H1 (cell line): ENCODE measurements around the gene DNAAF3. TPM values are rescaled to one million over a fixed set of nuclear protein-coding genes. Genes with fewer than 3 reads are reported as not detected.

Source experiments
- CTCF ChIA-PET: fragments of 300-600 bp; sonication (Branson Sonifier 250); formaldehyde crosslinking; loops from one replicate; lab custom pipeline; 2021; ENCODE audit not compliant: partially characterized antibody; lab: Charles Lee
- POLR2A ChIA-PET: fragments of 300-600 bp; sonication (Branson Sonifier 250); formaldehyde crosslinking; loops from one replicate; lab custom pipeline; 2021; ENCODE audit warnings: inconsistent platforms; ENCODE audit not compliant: partially characterized antibody; lab: Charles Lee
- DNase-seq, 2 experiments: peaks; one replicate each; pipeline versions ENCODE4 v3.0.0 to v3.0.0-alpha.2; 2010 to 2022; ENCODE audit warnings: low spot score in 2 of 2, low read depth in 1 of 2, mixed read lengths in 1 of 2
- FAIRE-seq: peaks from 2 replicates; lab custom pipeline; 2011; peaks lifted over from hg19 to GRCh38; lab: Jason Lieb, UNC
- H2AFZ ChIP-seq: 2 replicates; pipeline ENCODE4 v1.8.1; 2012; ENCODE audit warnings: low read length, inconsistent platforms
- H2AK5ac ChIP-seq: 2 replicates; pipeline ENCODE4 v1.6.1; 2013; ENCODE audit warnings: low read depth, low read length
- H2BK120ac ChIP-seq: replicated peaks from 2 replicates; pipeline ENCODE3; 2013; ENCODE audit warnings: low read depth, low read length, inconsistent platforms
- H2BK12ac ChIP-seq: 2 replicates; pipeline ENCODE4 v1.6.1; 2013; ENCODE audit warnings: low read depth, low read length
- H2BK15ac ChIP-seq: 2 replicates; pipeline ENCODE4 v1.6.1; 2013; ENCODE audit warnings: low read length
- H2BK20ac ChIP-seq: 2 replicates; pipeline ENCODE4 v1.6.1; 2013; ENCODE audit warnings: low read length
- H2BK5ac ChIP-seq: 2 replicates; pipeline ENCODE4 v1.6.1; 2013; ENCODE audit warnings: low read depth, low read length
- H3K14ac ChIP-seq: 2 replicates; pipeline ENCODE4 v1.6.1; 2013; ENCODE audit warnings: inconsistent platforms; ENCODE audit not compliant: insufficient read length
- H3K18ac ChIP-seq: 2 replicates; pipeline ENCODE4 v1.6.1; 2013; ENCODE audit warnings: low read length; ENCODE audit errors: extremely low read depth
- H3K23ac ChIP-seq: 2 replicates; pipeline ENCODE4 v1.6.1; 2013; ENCODE audit warnings: inconsistent platforms; ENCODE audit not compliant: insufficient read length
- H3K23me2 ChIP-seq: 2 replicates; pipeline ENCODE4 v1.6.1; 2013; ENCODE audit warnings: low read depth, low read length
- H3K27ac ChIP-seq: 2 replicates; pipeline ENCODE4 v1.6.1; 2011; ENCODE audit warnings: low read depth, low read length, inconsistent platforms
- H3K27me3 ChIP-seq, 4 experiments: replicated peaks in 1 of 4; 1 replicate in 1 of 4; 2 replicates in 3 of 4; pipeline versions ENCODE4 v1.6.1 to v1.8.1; 2011 to 2013; ENCODE audit warnings: low read length in 3 of 4, mild to moderate bottlenecking in 3 of 4, inconsistent platforms in 2 of 4, mixed read lengths in 2 of 4, moderate library complexity in 1 of 4; ENCODE audit not compliant: control insufficient read depth in 3 of 4, insufficient read depth in 3 of 4; ENCODE audit errors: extremely low read depth in 1 of 4
- H3K36me3 ChIP-seq, 4 experiments: 2 replicates each; pipeline versions ENCODE4 v1.6.1 to v1.8.1; 2011 to 2013; ENCODE audit warnings: mild to moderate bottlenecking in 4 of 4, low read length in 3 of 4, moderate library complexity in 2 of 4, control low read depth in 1 of 4, inconsistent platforms in 1 of 4; ENCODE audit not compliant: insufficient read depth in 4 of 4, control insufficient read depth in 2 of 4
- H3K4ac ChIP-seq: replicated peaks from 2 replicates; pipeline ENCODE3; 2013; ENCODE audit warnings: low read length, low read depth, mixed read lengths, inconsistent platforms; ENCODE audit not compliant: insufficient read length
- H3K4me1 ChIP-seq, 4 experiments: replicated peaks in 1 of 4; 1 replicate in 1 of 4; 2 replicates in 3 of 4; pipeline versions ENCODE4 v1.6.1 to v1.8.1; 2011 to 2013; ENCODE audit warnings: low read length in 3 of 4, inconsistent platforms in 2 of 4, mixed read lengths in 1 of 4; ENCODE audit not compliant: insufficient read depth in 4 of 4, control insufficient read depth in 3 of 4
- H3K4me2 ChIP-seq, 2 experiments: 2 replicates each; pipeline versions ENCODE4 v1.6.1 to v1.8.1; 2011 to 2013; ENCODE audit warnings: low read depth in 2 of 2, low read length in 2 of 2, control low read depth in 1 of 2, inconsistent platforms in 1 of 2, mild to moderate bottlenecking in 1 of 2; ENCODE audit not compliant: insufficient read depth in 1 of 2
- H3K4me3 ChIP-seq, 4 experiments: fragments of 200-600, 300-600 bp in 1 of 4; sonication (generic), shearing (Covaris generic), sonication (Bioruptor Twin) in 1 of 4; 2 replicates each; pipeline versions ENCODE4 v1.5.1 to v1.8.1; 2011 to 2016; ENCODE audit warnings: low read length in 4 of 4, low read depth in 3 of 4, control low read depth in 2 of 4, inconsistent platforms in 2 of 4, mild to moderate bottlenecking in 2 of 4, mixed read lengths in 1 of 4, moderate library complexity in 1 of 4; ENCODE audit not compliant: insufficient read depth in 2 of 4; ENCODE audit errors: extremely low read depth in 1 of 4
- H3K56ac ChIP-seq: replicated peaks from 2 replicates; pipeline ENCODE3; 2013; ENCODE audit warnings: low read depth, mild to moderate bottlenecking, mixed read lengths, low read length, inconsistent platforms; ENCODE audit not compliant: insufficient read length
- H3K79me1 ChIP-seq: 2 replicates; pipeline ENCODE4 v1.6.1; 2013; ENCODE audit warnings: low read depth, low read length, control low read depth
- H3K79me2 ChIP-seq, 2 experiments: 2 replicates each; pipeline versions ENCODE4 v1.6.1 to v1.8.1; 2012 to 2013; ENCODE audit warnings: low read length in 2 of 2, mild to moderate bottlenecking in 2 of 2, inconsistent platforms in 1 of 2; ENCODE audit not compliant: insufficient read depth in 2 of 2, control insufficient read depth in 1 of 2
- H3K9ac ChIP-seq, 4 experiments: replicated peaks in 1 of 4; 1 replicate in 1 of 4; 2 replicates in 3 of 4; pipeline versions ENCODE4 v1.6.1 to v1.8.1; 2011 to 2013; ENCODE audit warnings: low read depth in 3 of 4, low read length in 3 of 4, control low read depth in 2 of 4, mild to moderate bottlenecking in 2 of 4, moderate library complexity in 2 of 4, inconsistent platforms in 1 of 4; ENCODE audit errors: extremely low read depth in 1 of 4
- H3K9me3 ChIP-seq, 2 experiments: 2 replicates each; pipeline versions ENCODE4 v1.6.1 to v1.8.1; 2012 to 2013; ENCODE audit warnings: mild to moderate bottlenecking in 2 of 2, moderate library complexity in 2 of 2, control low read depth in 1 of 2, inconsistent platforms in 1 of 2, low read depth in 1 of 2, low read length in 1 of 2, mixed read lengths in 1 of 2; ENCODE audit not compliant: insufficient read depth in 2 of 2
- H4K20me1 ChIP-seq, 2 experiments: replicated peaks in 1 of 2; 2 replicates each; pipeline versions ENCODE3 to v1.8.1; 2011 to 2013; ENCODE audit warnings: inconsistent platforms in 2 of 2, low read length in 2 of 2, mild to moderate bottlenecking in 1 of 2; ENCODE audit not compliant: insufficient read depth in 2 of 2, control insufficient read depth in 1 of 2
- H4K5ac ChIP-seq: 2 replicates; pipeline ENCODE4 v1.6.1; 2013; ENCODE audit warnings: low read length, low read depth, mixed read lengths, inconsistent platforms; ENCODE audit not compliant: insufficient read length
- H4K8ac ChIP-seq: 2 replicates; pipeline ENCODE4 v1.8.0; 2013; ENCODE audit warnings: mild to moderate bottlenecking, moderate library complexity, low read length, inconsistent platforms; ENCODE audit not compliant: insufficient read depth; ENCODE audit errors: extremely low read depth
- H4K91ac ChIP-seq: replicated peaks from 2 replicates; pipeline ENCODE3; 2013; ENCODE audit warnings: low read length, mixed read lengths, inconsistent platforms; ENCODE audit not compliant: insufficient read length
- CHD2 ChIP-seq: IDR thresholded peaks from 2 replicates; pipeline ENCODE4 v1.6.1; 2012; ENCODE audit warnings: low read length, improper control_type of control experiment
- GTF2F1 ChIP-seq: IDR thresholded peaks from 2 replicates; pipeline ENCODE4 v1.6.1; 2012; ENCODE audit warnings: low read depth, low read length, improper control_type of control experiment, borderline replicate concordance
- KDM1A ChIP-seq: fragments of 200-600, 300-600 bp; sonication (generic); IDR thresholded peaks from 2 replicates; pipeline ENCODE4 v1.7.1; 2016; ENCODE audit warnings: mild to moderate bottlenecking, low read length, borderline replicate concordance
- NRF1 ChIP-seq: IDR thresholded peaks from 2 replicates; pipeline ENCODE4 v1.6.1; 2011; ENCODE audit warnings: mild to moderate bottlenecking, low read depth, low read length, improper control_type of control experiment
- WGBS, 2 experiments: shearing (Covaris generic) in 1 of 2; methylation state at CpG; one replicate each; pipeline versions ENCODE4 v1.1.6 to v1.1.7; 2013 to 2015; ENCODE audit warnings: low lambda C conversion rate in 2 of 2, mixed read lengths in 2 of 2, inconsistent platforms in 1 of 2, low coverage in 1 of 2, missing lambda C conversion rate in 1 of 2; ENCODE audit not compliant: insufficient replicate concordance in 2 of 2, insufficient coverage in 1 of 2, insufficient read length in 1 of 2; ENCODE audit errors: extremely low coverage in 1 of 2, missing lambda C conversion rate in 1 of 2; 5-methylcytosine and 5-hydroxymethylcytosine counted together
- polyA plus RNA-seq, 7 experiments: library from polyadenylated mRNA; depleted of rRNA in 3 of 7; stranded (reverse) in 5 of 7; unstranded in 2 of 7; fragments of >200 nt in 5 of 7; fragments of 200-250 nt in 2 of 7; gene quantifications; 1 replicate in 5 of 7; 2 replicates in 1 of 7; 4 replicates in 1 of 7; pipeline versions ENCODE4 v1.2.1 to v1.2.3, GENCODE V29; 2011 to 2013; ENCODE audit warnings: missing spikeins in 2 of 7, mixed read lengths in 2 of 7
- total RNA-seq: library from RNA; stranded (reverse); fragmentation: NEBNext Ultra II Directional; extraction: Animal tissue kit (Norgen Biotek cat#: 25700); gene quantifications from 2 replicates; pipeline ENCODE4 v1.2.1, GENCODE V29; 2021
- TF ChIP-seq, protein P1 (sequence below), 3 experiments: IDR thresholded peaks; 1 replicate in 2 of 3; 2 replicates in 1 of 3; pipeline versions ENCODE4 v1.5.1 to v1.6.1; 2011; ENCODE audit warnings: low read length in 3 of 3, mild to moderate bottlenecking in 3 of 3, inconsistent platforms in 2 of 3, low read depth in 1 of 3, moderate library complexity in 1 of 3; ENCODE audit not compliant: insufficient read depth in 1 of 3; ENCODE audit errors: control extremely low read depth in 1 of 3
- TF ChIP-seq, protein P2 (sequence below): IDR thresholded peaks from 2 replicates; pipeline ENCODE4 v1.6.1; 2011; ENCODE audit warnings: low read length, improper control_type of control experiment

Gene DNAAF3
- total and polyA plus RNA-seq, 2 of the 8 experiments (the other 6 are each of a cell fraction or from before 2014, with no cell fraction given), result 5.4 to 8.0 TPM

DNA sequence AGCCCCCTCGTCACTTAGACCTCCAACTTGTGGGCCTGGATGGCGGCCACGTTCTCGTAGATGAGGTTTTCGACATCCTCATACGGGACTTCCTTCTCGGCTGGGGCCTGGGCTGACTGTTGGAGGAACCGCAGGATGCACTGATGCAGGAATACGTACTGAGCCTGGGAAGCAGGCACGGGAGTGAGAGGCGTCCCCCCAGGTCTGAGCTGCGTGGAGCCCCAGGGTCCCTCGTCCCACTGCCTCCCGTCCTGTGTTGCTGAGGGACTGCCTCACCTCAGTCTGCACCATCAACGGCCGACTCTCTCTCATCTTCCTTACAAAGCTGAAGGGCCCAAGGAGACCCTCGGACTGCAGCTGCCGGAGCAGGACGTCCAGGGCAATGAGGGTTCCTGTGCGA, 15.3 kb upstream of the DNAAF3 start:
- DNase-seq (no peak), FAIRE-seq (no peak)
- Histone ChIP-seq H2BK20ac (no peak overlapping the region), H3K9me3 (no peaks in the 10 kb centered on the region), H3K27me3 (peaks cover 0 to 36% (median 22%) of the 10 kb centered on the region in 4 experiments; a peak in 5 of 7 replicates), H2BK15ac (no peak overlapping the region), H3K4me3 (no peak overlapping the region), H3K14ac (no peak overlapping the region), H3K79me2 (no peaks in the 10 kb centered on the region), H3K23ac (no peak overlapping the region), H3K9ac (no peak overlapping the region), H3K23me2 (peaks cover 12% of the 10 kb centered on the region; the same call in 1 of the 2 replicates), H3K27ac (no peak overlapping the region), H4K20me1 (peaks cover 0 to 7% of the 10 kb centered on the region in 2 experiments), H2AFZ (no peak overlapping the region), H4K5ac (no peak overlapping the region), H3K79me1 (no peaks in the 10 kb centered on the region), H2BK120ac (no peak overlapping the region), H3K56ac (no peak overlapping the region), H3K36me3 (no peaks in the 10 kb centered on the region), H3K18ac (no peak overlapping the region), H2BK12ac (no peak overlapping the region), H2AK5ac (no peak overlapping the region), H4K91ac (no peak overlapping the region), H3K4me2 (no peak overlapping the region), H2BK5ac (no peak overlapping the region), H4K8ac (no peak overlapping the region), H3K4me1 (peaks cover 0 to 6% (median 5%) of the 10 kb centered on the region in 4 experiments; a peak in 5 of 7 replicates), H3K4ac (no peak overlapping the region)
- POLR2A ChIA-PET, result interaction anchor here (0.9 to 1.2 kb wide), 3 partner anchors 59 to 202 kb away, joined by 3 to 5 read pairs (median 3); partner anchors contain the start of gene TMEM238
- CTCF ChIA-PET, result interaction anchor here (1.2 kb wide), 1 partner anchor 96 kb away, joined by 4 read pairs; no protein-coding TSS in a partner anchor
- WGBS, 2 experiments, result 80% methylated on average over 19 of the region's 20 CpGs; no CpG with 5 or more reads in 1 of the 2 experiments
- TF ChIP-seq NRF1, result no peak
- TF ChIP-seq CHD2, result no peak
- no peak for TF ChIP-seq GTF2F1
- TF ChIP-seq, protein P1, sequence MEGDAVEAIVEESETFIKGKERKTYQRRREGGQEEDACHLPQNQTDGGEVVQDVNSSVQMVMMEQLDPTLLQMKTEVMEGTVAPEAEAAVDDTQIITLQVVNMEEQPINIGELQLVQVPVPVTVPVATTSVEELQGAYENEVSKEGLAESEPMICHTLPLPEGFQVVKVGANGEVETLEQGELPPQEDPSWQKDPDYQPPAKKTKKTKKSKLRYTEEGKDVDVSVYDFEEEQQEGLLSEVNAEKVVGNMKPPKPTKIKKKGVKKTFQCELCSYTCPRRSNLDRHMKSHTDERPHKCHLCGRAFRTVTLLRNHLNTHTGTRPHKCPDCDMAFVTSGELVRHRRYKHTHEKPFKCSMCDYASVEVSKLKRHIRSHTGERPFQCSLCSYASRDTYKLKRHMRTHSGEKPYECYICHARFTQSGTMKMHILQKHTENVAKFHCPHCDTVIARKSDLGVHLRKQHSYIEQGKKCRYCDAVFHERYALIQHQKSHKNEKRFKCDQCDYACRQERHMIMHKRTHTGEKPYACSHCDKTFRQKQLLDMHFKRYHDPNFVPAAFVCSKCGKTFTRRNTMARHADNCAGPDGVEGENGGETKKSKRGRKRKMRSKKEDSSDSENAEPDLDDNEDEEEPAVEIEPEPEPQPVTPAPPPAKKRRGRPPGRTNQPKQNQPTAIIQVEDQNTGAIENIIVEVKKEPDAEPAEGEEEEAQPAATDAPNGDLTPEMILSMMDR (IDR thresholded peaks at IDR 0.05; ENCODE audit: control extremely low read depth in 1 of 3, insufficient read depth in 1 of 3, low read depth in 1 of 3, low read length in 3 of 3), result no peak
- TF ChIP-seq KDM1A, result no peak
- TF ChIP-seq, protein P2, sequence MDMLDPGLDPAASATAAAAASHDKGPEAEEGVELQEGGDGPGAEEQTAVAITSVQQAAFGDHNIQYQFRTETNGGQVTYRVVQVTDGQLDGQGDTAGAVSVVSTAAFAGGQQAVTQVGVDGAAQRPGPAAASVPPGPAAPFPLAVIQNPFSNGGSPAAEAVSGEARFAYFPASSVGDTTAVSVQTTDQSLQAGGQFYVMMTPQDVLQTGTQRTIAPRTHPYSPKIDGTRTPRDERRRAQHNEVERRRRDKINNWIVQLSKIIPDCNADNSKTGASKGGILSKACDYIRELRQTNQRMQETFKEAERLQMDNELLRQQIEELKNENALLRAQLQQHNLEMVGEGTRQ, result no peak
